PC-3 (cell line): ENCODE measurements around the gene INSM1. TPM values are rescaled to one million over a fixed set of nuclear protein-coding genes. Genes with fewer than 3 reads are reported as not detected.

Source experiments
- ATAC-seq: fragments of 200-7000 bp; cut with Tn5 transposase; 2 replicates; pipeline ENCODE4 v1.9.1; 2020; ENCODE audit warnings: mild to moderate bottlenecking, moderate library complexity
- BruUV-seq: library from RNA; stranded (reverse); fragments of 400-500 nt; replicated peaks from 2 replicates; lab custom pipeline; 2021; lab: Mats Ljungman, UMichigan
- CTCF ChIA-PET: fragments of 300-600 bp; sonication (Branson Sonifier 250); formaldehyde crosslinking; loops from one replicate; lab custom pipeline; 2022; ENCODE audit warnings: antibody characterized with exemption; lab: Charles Lee
- POLR2A ChIA-PET: fragments of 300-600 bp; sonication (Branson Sonifier 250); formaldehyde crosslinking; loops from one replicate; lab custom pipeline; 2022; ENCODE audit warnings: antibody characterized with exemption; ENCODE audit not compliant: unreplicated experiment; lab: Charles Lee
- DNase-seq: peaks from one replicate; pipeline ENCODE4 v3.0.0-alpha.2; 2015
- H2AFZ ChIP-seq: fragments of 300-600 bp; sonication (generic); 2 replicates; pipeline ENCODE4 v1.6.0; 2016; ENCODE audit warnings: antibody characterized with exemption, low read length
- H3F3A ChIP-seq: fragments of 300-600 bp; sonication (generic); one replicate; pipeline ENCODE4 v1.6.0; 2017; ENCODE audit warnings: antibody characterized with exemption, low read length, control low read depth, mild to moderate bottlenecking; ENCODE audit not compliant: unreplicated experiment
- H3K27ac ChIP-seq: fragments of 300-600 bp; sonication (generic); 2 replicates; pipeline ENCODE4 v1.5.1; 2016; ENCODE audit warnings: mild to moderate bottlenecking, low read length
- H3K27me3 ChIP-seq: fragments of 300-600 bp; sonication (generic); 2 replicates; pipeline ENCODE4 v1.6.1; 2016; ENCODE audit warnings: low read length, mixed read lengths
- H3K36me3 ChIP-seq: fragments of 300-600 bp; sonication (generic); 2 replicates; pipeline ENCODE4 v1.6.1; 2016; ENCODE audit warnings: low read depth, mixed run types, low read length, mixed read lengths
- H3K4me1 ChIP-seq: fragments of 300-600 bp; sonication (generic); 2 replicates; pipeline ENCODE4 v1.5.1; 2016; ENCODE audit warnings: low read length; ENCODE audit not compliant: insufficient read depth
- H3K4me2 ChIP-seq: fragments of 300-600 bp; sonication (generic); 2 replicates; pipeline ENCODE4 v1.6.0; 2016; ENCODE audit warnings: low read length
- H3K4me3 ChIP-seq: fragments of 300-600 bp; sonication (generic); 2 replicates; pipeline ENCODE4 v1.5.1; 2016; ENCODE audit warnings: mild to moderate bottlenecking, low read length, mixed read lengths
- H3K79me2 ChIP-seq: fragments of 300-600 bp; sonication (generic); 2 replicates; pipeline ENCODE4 v1.6.1; 2017; ENCODE audit warnings: low read length, mixed read lengths
- H3K9ac ChIP-seq: fragments of 300-600 bp; sonication (generic); 2 replicates; pipeline ENCODE4 v1.6.0; 2016; ENCODE audit warnings: mild to moderate bottlenecking, low read length
- H3K9me2 ChIP-seq: fragments of 300-600 bp; sonication (generic); replicated peaks from 2 replicates; pipeline ENCODE4 v1.6.1; 2016; ENCODE audit warnings: mixed run types, low read length, mixed read lengths
- H3K9me3 ChIP-seq: fragments of 300-600 bp; sonication (generic); 2 replicates; pipeline ENCODE4 v1.6.1; 2016; ENCODE audit warnings: low read length, mixed read lengths
- H4K20me1 ChIP-seq: fragments of 300-600 bp; sonication (generic); 2 replicates; pipeline ENCODE4 v1.6.1; 2016; ENCODE audit warnings: low read length, mixed read lengths
- CTCF ChIP-seq: fragments of 300-600 bp; sonication (generic); conservative IDR thresholded peaks from 2 replicates; pipeline ENCODE4 v1.5.1; 2017; ENCODE audit warnings: antibody characterized with exemption, low read depth, mild to moderate bottlenecking, low read length
- EZH2 ChIP-seq: fragments of 300-600 bp; sonication (generic); IDR thresholded peaks from one replicate; pipeline ENCODE4 v1.6.1; 2017; ENCODE audit warnings: antibody characterized with exemption, mild to moderate bottlenecking, low read length; ENCODE audit not compliant: unreplicated experiment
- EZH2phosphoT487 ChIP-seq: fragments of 300-600 bp; sonication (generic); IDR thresholded peaks from 2 replicates; pipeline ENCODE4 v1.6.1; 2018; ENCODE audit warnings: mild to moderate bottlenecking, antibody characterized with exemption, low read length, borderline replicate concordance
- intact Hi-C: fragments of 100-400 bp; cut with micrococcal nuclease; formaldehyde crosslinking; loops from 2 replicates; pipeline ENCODE4 v1.9.0; 2023
- total RNA-seq: library from RNA; depleted of rRNA; stranded (reverse); fragments of >200 nt; gene quantifications from 2 replicates; pipeline ENCODE4 v1.2.3, GENCODE V29; 2014

The INSM1 gene
- total RNA-seq, 1 experiment from 2014 or later: 0.04 TPM

DNA sequence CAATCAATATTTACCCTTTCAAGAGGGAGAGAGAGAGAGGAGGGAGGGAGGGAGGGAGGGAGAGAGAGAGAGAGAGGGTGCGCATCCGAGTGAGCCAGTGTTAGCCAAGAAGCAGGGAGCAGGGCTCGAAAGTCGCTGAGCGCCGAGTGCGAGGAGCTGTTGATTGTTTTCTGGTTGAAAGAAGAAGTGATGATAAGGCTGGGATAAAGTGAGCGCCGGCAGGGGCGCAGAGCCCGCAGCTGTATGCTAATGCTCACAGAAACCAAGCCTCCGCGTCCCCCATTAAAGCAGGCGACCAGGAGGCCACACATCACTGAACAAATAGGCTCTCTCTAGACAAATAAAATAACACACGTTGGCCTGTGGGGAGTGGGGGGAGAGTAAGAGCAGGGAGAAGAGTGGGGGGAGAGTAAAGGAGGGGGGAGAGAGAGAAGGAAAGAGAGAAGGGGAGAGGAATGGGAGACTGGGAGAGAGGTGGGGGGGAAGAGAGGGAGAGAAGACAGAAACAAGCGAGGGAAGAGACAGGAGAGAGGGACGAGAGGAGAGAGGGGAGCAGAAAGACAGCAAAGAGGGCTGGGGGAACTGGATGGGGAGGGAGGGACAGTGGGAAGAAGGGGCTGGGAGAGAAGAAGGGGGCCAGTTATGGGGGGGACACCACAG is 5.0 kb upstream of the INSM1 start:
- peaks cover 5% of the 10 kb centered on the region; the same call in 1 of the 2 replicates for H3K4me1 ChIP-seq
- H3K9me3 ChIP-seq: no peaks in the 10 kb centered on the region
- ChIA-PET CTCF (no interaction called here), POLR2A (no interaction called here)
- intact Hi-C loops: loop anchor here (5.0 kb wide), 1 partner anchor 89 kb away; no protein-coding TSS in a partner anchor
- BruUV-seq: no TSS peak
- no peak for TF ChIP-seq CTCF
- no peak for TF ChIP-seq EZH2
- no peak for TF ChIP-seq EZH2phosphoT487
- H4K20me1 ChIP-seq: no peaks in the 10 kb centered on the region
- ATAC-seq (no peak), DNase-seq (no peak)
- H3K4me3 ChIP-seq: no peak overlapping the region
- H2AFZ ChIP-seq: no peak overlapping the region
- no peak overlapping the region for H3K9ac ChIP-seq
- no peak overlapping the region for H3K27ac ChIP-seq
- H3K36me3 ChIP-seq: no peaks in the 10 kb centered on the region
- H3K27me3 ChIP-seq: peaks cover 63% of the 10 kb centered on the region
- H3K9me2 ChIP-seq: no peaks in the 10 kb centered on the region
- peak overlapping the region; percentile 40; the same call in 1 of the 2 replicates for H3K4me2 ChIP-seq
- H3F3A ChIP-seq: no peaks in the 10 kb centered on the region
- H3K79me2 ChIP-seq: no peaks in the 10 kb centered on the region

DNA sequence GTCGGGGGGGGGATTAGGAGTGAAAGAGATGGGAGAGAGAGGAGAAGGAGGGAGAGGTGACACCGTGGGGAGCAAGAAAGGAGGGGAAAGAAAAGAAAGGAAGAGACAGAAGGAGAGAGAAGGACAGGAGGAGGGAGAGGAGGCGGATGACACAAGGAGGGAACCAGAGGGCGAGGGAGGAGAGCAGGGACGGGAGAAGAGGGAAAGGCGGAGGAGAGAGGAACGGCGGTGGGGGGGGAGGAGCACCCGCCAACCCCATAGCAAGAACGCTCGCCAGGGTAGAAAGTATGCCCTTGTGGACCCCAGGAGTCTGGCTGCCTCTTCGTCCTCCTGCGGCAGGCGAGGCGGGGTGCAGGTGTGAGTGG is 4.5 kb upstream of the INSM1 start:
- Histone ChIP-seq H3K9me3 (no peaks in the 10 kb centered on the region), H3K36me3 (no peaks in the 10 kb centered on the region), H2AFZ (no peak overlapping the region), H3K4me3 (no peak overlapping the region; the same call in 1 of the 2 replicates), H3K27ac (no peak overlapping the region), H3K79me2 (no peaks in the 10 kb centered on the region), H3K27me3 (peaks cover 63% of the 10 kb centered on the region), H3K4me1 (peaks cover 5% of the 10 kb centered on the region; the same call in 1 of the 2 replicates), H3F3A (no peaks in the 10 kb centered on the region), H3K9ac (no peak overlapping the region), H4K20me1 (no peaks in the 10 kb centered on the region), H3K4me2 (peak overlapping the region; percentile 40), H3K9me2 (no peaks in the 10 kb centered on the region)
- intact Hi-C loops: loop anchor here (5.0 kb wide), 1 partner anchor 89 kb away; no protein-coding TSS in a partner anchor
- TF ChIP-seq CTCF (no peak), EZH2phosphoT487 (no peak), EZH2 (no peak)
- BruUV-seq: no TSS peak
- ChIA-PET POLR2A (no interaction called here), CTCF (no interaction called here)
- ATAC-seq: no peak
- DNase-seq: no peak
